ENCODE results near the gene IL13RA1.
A peak's percentile ranks its signal among the peaks of the same experiment; 100 is the strongest.

Gene IL13RA1

GRCh38 chrX:118758511-118758910 lies 31.1 kb downstream of the IL13RA1 start:
- no peak overlapping the region for H3K4me3 ChIP-seq (ENCODE audit: low read depth, low read length)
- no peak for DNase-seq (ENCODE audit: low read depth)
- TF ChIP-seq CTCF (IDR thresholded peaks at IDR 0.05; ENCODE audit: insufficient read depth, low read depth, low read length, missing control alignments) = no peak

- TF ChIP-seq CTCF (IDR thresholded peaks at IDR 0.05; ENCODE audit: insufficient read depth, low read depth, low read length, missing control alignments) = no peak
- no peak for DNase-seq (ENCODE audit: low read depth)
- no peak overlapping the region for H3K4me3 ChIP-seq (ENCODE audit: low read depth, low read length)
Measured at GRCh38 chrX:118760025-118760424, 32.6 kb downstream of the IL13RA1 start.

GRCh38 chrX:118761939-118762707 lies 34.7 kb downstream of the IL13RA1 start:
- H3K4me3 ChIP-seq (ENCODE audit: low read depth, low read length) = no peak overlapping the region
- peak; percentile 1 for DNase-seq (ENCODE audit: low read depth)
- TF ChIP-seq CTCF (IDR thresholded peaks at IDR 0.05; ENCODE audit: insufficient read depth, low read depth, low read length, missing control alignments) = peak; percentile 4

GRCh38 chrX:118763489-118763888 lies 36.1 kb downstream of the IL13RA1 start:
- DNase-seq (ENCODE audit: low read depth) = no peak
- TF ChIP-seq CTCF (IDR thresholded peaks at IDR 0.05; ENCODE audit: insufficient read depth, low read depth, low read length, missing control alignments) = no peak
- H3K4me3 ChIP-seq (ENCODE audit: low read depth, low read length) = no peak overlapping the region

GRCh38 chrX:118764122-118764521 lies 36.7 kb downstream of the IL13RA1 start:
- DNase-seq (ENCODE audit: low read depth) = no peak

GRCh38 chrX:118770133-118770760 lies 42.8 kb downstream of the IL13RA1 start:
- no peak for DNase-seq (ENCODE audit: low read depth)
- TF ChIP-seq CTCF (IDR thresholded peaks at IDR 0.05; ENCODE audit: insufficient read depth, low read depth, low read length, missing control alignments) = no peak
- no peak overlapping the region for H3K4me3 ChIP-seq (ENCODE audit: low read depth, low read length)

More at GRCh38 chrX:118764122-118764521, 36.7 kb downstream of the IL13RA1 start:
- H3K4me3 ChIP-seq (ENCODE audit: low read depth, low read length) = no peak overlapping the region
- TF ChIP-seq CTCF (IDR thresholded peaks at IDR 0.05; ENCODE audit: insufficient read depth, low read depth, low read length, missing control alignments) = no peak

Data from GM12865 (cell line).